H1 (cell line): Measurements from ENCODE around the gene SRCIN1. TPM values are rescaled to one million over a fixed set of nuclear protein-coding genes. Genes with fewer than 3 reads are reported as not detected.

Experiments used
- CTCF ChIA-PET: fragments of 300-600 bp; sonication (Branson Sonifier 250); formaldehyde crosslinking; loops from one replicate; lab custom pipeline; 2021; ENCODE audit not compliant: partially characterized antibody; lab: Charles Lee
- POLR2A ChIA-PET: fragments of 300-600 bp; sonication (Branson Sonifier 250); formaldehyde crosslinking; loops from one replicate; lab custom pipeline; 2021; ENCODE audit warnings: inconsistent platforms; ENCODE audit not compliant: partially characterized antibody; lab: Charles Lee
- DNase-seq, 2 experiments: peaks; one replicate each; pipeline versions ENCODE4 v3.0.0 to v3.0.0-alpha.2; 2010 to 2022; ENCODE audit warnings: low spot score in 2 of 2, low read depth in 1 of 2, mixed read lengths in 1 of 2
- FAIRE-seq: peaks from 2 replicates; lab custom pipeline; 2011; peaks lifted over from hg19 to GRCh38; lab: Jason Lieb, UNC
- H2AFZ ChIP-seq: 2 replicates; pipeline ENCODE4 v1.8.1; 2012; ENCODE audit warnings: low read length, inconsistent platforms
- H2AK5ac ChIP-seq: 2 replicates; pipeline ENCODE4 v1.6.1; 2013; ENCODE audit warnings: low read depth, low read length
- H2BK120ac ChIP-seq: replicated peaks from 2 replicates; pipeline ENCODE3; 2013; ENCODE audit warnings: low read depth, low read length, inconsistent platforms
- H2BK12ac ChIP-seq: 2 replicates; pipeline ENCODE4 v1.6.1; 2013; ENCODE audit warnings: low read depth, low read length
- H2BK15ac ChIP-seq: 2 replicates; pipeline ENCODE4 v1.6.1; 2013; ENCODE audit warnings: low read length
- H2BK20ac ChIP-seq: 2 replicates; pipeline ENCODE4 v1.6.1; 2013; ENCODE audit warnings: low read length
- H2BK5ac ChIP-seq: 2 replicates; pipeline ENCODE4 v1.6.1; 2013; ENCODE audit warnings: low read depth, low read length
- H3K14ac ChIP-seq: 2 replicates; pipeline ENCODE4 v1.6.1; 2013; ENCODE audit warnings: inconsistent platforms; ENCODE audit not compliant: insufficient read length
- H3K18ac ChIP-seq: 2 replicates; pipeline ENCODE4 v1.6.1; 2013; ENCODE audit warnings: low read length; ENCODE audit errors: extremely low read depth
- H3K23ac ChIP-seq: 2 replicates; pipeline ENCODE4 v1.6.1; 2013; ENCODE audit warnings: inconsistent platforms; ENCODE audit not compliant: insufficient read length
- H3K23me2 ChIP-seq: 2 replicates; pipeline ENCODE4 v1.6.1; 2013; ENCODE audit warnings: low read depth, low read length
- H3K27ac ChIP-seq: 2 replicates; pipeline ENCODE4 v1.6.1; 2011; ENCODE audit warnings: low read depth, low read length, inconsistent platforms
- H3K27me3 ChIP-seq, 4 experiments: replicated peaks in 1 of 4; 1 replicate in 1 of 4; 2 replicates in 3 of 4; pipeline versions ENCODE4 v1.6.1 to v1.8.1; 2011 to 2013; ENCODE audit warnings: low read length in 3 of 4, mild to moderate bottlenecking in 3 of 4, inconsistent platforms in 2 of 4, mixed read lengths in 2 of 4, moderate library complexity in 1 of 4; ENCODE audit not compliant: control insufficient read depth in 3 of 4, insufficient read depth in 3 of 4; ENCODE audit errors: extremely low read depth in 1 of 4
- H3K36me3 ChIP-seq, 4 experiments: 2 replicates each; pipeline versions ENCODE4 v1.6.1 to v1.8.1; 2011 to 2013; ENCODE audit warnings: mild to moderate bottlenecking in 4 of 4, low read length in 3 of 4, moderate library complexity in 2 of 4, control low read depth in 1 of 4, inconsistent platforms in 1 of 4; ENCODE audit not compliant: insufficient read depth in 4 of 4, control insufficient read depth in 2 of 4
- H3K4ac ChIP-seq: replicated peaks from 2 replicates; pipeline ENCODE3; 2013; ENCODE audit warnings: low read length, low read depth, mixed read lengths, inconsistent platforms; ENCODE audit not compliant: insufficient read length
- H3K4me1 ChIP-seq, 4 experiments: replicated peaks in 1 of 4; 1 replicate in 1 of 4; 2 replicates in 3 of 4; pipeline versions ENCODE4 v1.6.1 to v1.8.1; 2011 to 2013; ENCODE audit warnings: low read length in 3 of 4, inconsistent platforms in 2 of 4, mixed read lengths in 1 of 4; ENCODE audit not compliant: insufficient read depth in 4 of 4, control insufficient read depth in 3 of 4
- H3K4me2 ChIP-seq, 2 experiments: 2 replicates each; pipeline versions ENCODE4 v1.6.1 to v1.8.1; 2011 to 2013; ENCODE audit warnings: low read depth in 2 of 2, low read length in 2 of 2, control low read depth in 1 of 2, inconsistent platforms in 1 of 2, mild to moderate bottlenecking in 1 of 2; ENCODE audit not compliant: insufficient read depth in 1 of 2
- H3K4me3 ChIP-seq, 4 experiments: fragments of 200-600, 300-600 bp in 1 of 4; sonication (generic), shearing (Covaris generic), sonication (Bioruptor Twin) in 1 of 4; 2 replicates each; pipeline versions ENCODE4 v1.5.1 to v1.8.1; 2011 to 2016; ENCODE audit warnings: low read length in 4 of 4, low read depth in 3 of 4, control low read depth in 2 of 4, inconsistent platforms in 2 of 4, mild to moderate bottlenecking in 2 of 4, mixed read lengths in 1 of 4, moderate library complexity in 1 of 4; ENCODE audit not compliant: insufficient read depth in 2 of 4; ENCODE audit errors: extremely low read depth in 1 of 4
- H3K56ac ChIP-seq: replicated peaks from 2 replicates; pipeline ENCODE3; 2013; ENCODE audit warnings: low read depth, mild to moderate bottlenecking, mixed read lengths, low read length, inconsistent platforms; ENCODE audit not compliant: insufficient read length
- H3K79me1 ChIP-seq: 2 replicates; pipeline ENCODE4 v1.6.1; 2013; ENCODE audit warnings: low read depth, low read length, control low read depth
- H3K79me2 ChIP-seq, 2 experiments: 2 replicates each; pipeline versions ENCODE4 v1.6.1 to v1.8.1; 2012 to 2013; ENCODE audit warnings: low read length in 2 of 2, mild to moderate bottlenecking in 2 of 2, inconsistent platforms in 1 of 2; ENCODE audit not compliant: insufficient read depth in 2 of 2, control insufficient read depth in 1 of 2
- H3K9ac ChIP-seq, 4 experiments: replicated peaks in 1 of 4; 1 replicate in 1 of 4; 2 replicates in 3 of 4; pipeline versions ENCODE4 v1.6.1 to v1.8.1; 2011 to 2013; ENCODE audit warnings: low read depth in 3 of 4, low read length in 3 of 4, control low read depth in 2 of 4, mild to moderate bottlenecking in 2 of 4, moderate library complexity in 2 of 4, inconsistent platforms in 1 of 4; ENCODE audit errors: extremely low read depth in 1 of 4
- H3K9me3 ChIP-seq, 2 experiments: 2 replicates each; pipeline versions ENCODE4 v1.6.1 to v1.8.1; 2012 to 2013; ENCODE audit warnings: mild to moderate bottlenecking in 2 of 2, moderate library complexity in 2 of 2, control low read depth in 1 of 2, inconsistent platforms in 1 of 2, low read depth in 1 of 2, low read length in 1 of 2, mixed read lengths in 1 of 2; ENCODE audit not compliant: insufficient read depth in 2 of 2
- H4K20me1 ChIP-seq, 2 experiments: replicated peaks in 1 of 2; 2 replicates each; pipeline versions ENCODE3 to v1.8.1; 2011 to 2013; ENCODE audit warnings: inconsistent platforms in 2 of 2, low read length in 2 of 2, mild to moderate bottlenecking in 1 of 2; ENCODE audit not compliant: insufficient read depth in 2 of 2, control insufficient read depth in 1 of 2
- H4K5ac ChIP-seq: 2 replicates; pipeline ENCODE4 v1.6.1; 2013; ENCODE audit warnings: low read length, low read depth, mixed read lengths, inconsistent platforms; ENCODE audit not compliant: insufficient read length
- H4K8ac ChIP-seq: 2 replicates; pipeline ENCODE4 v1.8.0; 2013; ENCODE audit warnings: mild to moderate bottlenecking, moderate library complexity, low read length, inconsistent platforms; ENCODE audit not compliant: insufficient read depth; ENCODE audit errors: extremely low read depth
- H4K91ac ChIP-seq: replicated peaks from 2 replicates; pipeline ENCODE3; 2013; ENCODE audit warnings: low read length, mixed read lengths, inconsistent platforms; ENCODE audit not compliant: insufficient read length
- CHD2 ChIP-seq: IDR thresholded peaks from 2 replicates; pipeline ENCODE4 v1.6.1; 2012; ENCODE audit warnings: low read length, improper control_type of control experiment
- CTCF ChIP-seq, 3 experiments: IDR thresholded peaks; 1 replicate in 2 of 3; 2 replicates in 1 of 3; pipeline versions ENCODE4 v1.5.1 to v1.6.1; 2011; ENCODE audit warnings: low read length in 3 of 3, mild to moderate bottlenecking in 3 of 3, inconsistent platforms in 2 of 3, low read depth in 1 of 3, moderate library complexity in 1 of 3; ENCODE audit not compliant: insufficient read depth in 1 of 3; ENCODE audit errors: control extremely low read depth in 1 of 3
- EZH2 ChIP-seq: fragments of 200-600 bp; sonication (generic); IDR thresholded peaks from 2 replicates; pipeline ENCODE4 v1.7.1; 2012; ENCODE audit warnings: low read depth, mild to moderate bottlenecking, moderate library complexity, low read length, inconsistent platforms; ENCODE audit not compliant: severe bottlenecking
- GABPA ChIP-seq: IDR thresholded peaks from 2 replicates; pipeline ENCODE4 v1.6.1; 2011; ENCODE audit warnings: mild to moderate bottlenecking, low read length, moderate library complexity, borderline replicate concordance; ENCODE audit not compliant: insufficient read depth
- JUND ChIP-seq: IDR thresholded peaks from 2 replicates; pipeline ENCODE4 v1.6.1; 2011; ENCODE audit warnings: mild to moderate bottlenecking, improper control_type of control experiment, low read length
- NRF1 ChIP-seq: IDR thresholded peaks from 2 replicates; pipeline ENCODE4 v1.6.1; 2011; ENCODE audit warnings: mild to moderate bottlenecking, low read depth, low read length, improper control_type of control experiment
- RXRA ChIP-seq: IDR thresholded peaks from 2 replicates; pipeline ENCODE4 v1.6.1; 2011; ENCODE audit warnings: low read depth, mild to moderate bottlenecking, low read length, moderate library complexity; ENCODE audit not compliant: insufficient read depth
- SAP30 ChIP-seq: fragments of 300-600 bp; sonication (generic); IDR thresholded peaks from 2 replicates; pipeline ENCODE4 v1.7.1; 2012; ENCODE audit warnings: low read length, moderate library complexity, mild to moderate bottlenecking, inconsistent platforms; ENCODE audit not compliant: insufficient read depth, insufficient replicate concordance
- SIRT6 ChIP-seq: IDR thresholded peaks from one replicate; pipeline ENCODE4 v1.7.1; 2012; ENCODE audit warnings: low read length, inconsistent platforms
- SIX5 ChIP-seq: IDR thresholded peaks from 2 replicates; pipeline ENCODE4 v1.6.1; 2011; ENCODE audit warnings: mild to moderate bottlenecking, low read depth, low read length
- SP1 ChIP-seq: IDR thresholded peaks from 2 replicates; pipeline ENCODE4 v1.6.1; 2011; ENCODE audit warnings: low read depth, low read length
- WGBS, 2 experiments: shearing (Covaris generic) in 1 of 2; methylation state at CpG; one replicate each; pipeline versions ENCODE4 v1.1.6 to v1.1.7; 2013 to 2015; ENCODE audit warnings: low lambda C conversion rate in 2 of 2, mixed read lengths in 2 of 2, inconsistent platforms in 1 of 2, low coverage in 1 of 2, missing lambda C conversion rate in 1 of 2; ENCODE audit not compliant: insufficient replicate concordance in 2 of 2, insufficient coverage in 1 of 2, insufficient read length in 1 of 2; ENCODE audit errors: extremely low coverage in 1 of 2, missing lambda C conversion rate in 1 of 2; 5-methylcytosine and 5-hydroxymethylcytosine counted together
- polyA plus RNA-seq, 7 experiments: library from polyadenylated mRNA; depleted of rRNA in 3 of 7; stranded (reverse) in 5 of 7; unstranded in 2 of 7; fragments of >200 nt in 5 of 7; fragments of 200-250 nt in 2 of 7; gene quantifications; 1 replicate in 5 of 7; 2 replicates in 1 of 7; 4 replicates in 1 of 7; pipeline versions ENCODE4 v1.2.1 to v1.2.3, GENCODE V29; 2011 to 2013; ENCODE audit warnings: missing spikeins in 2 of 7, mixed read lengths in 2 of 7
- total RNA-seq: library from RNA; stranded (reverse); fragmentation: NEBNext Ultra II Directional; extraction: Animal tissue kit (Norgen Biotek cat#: 25700); gene quantifications from 2 replicates; pipeline ENCODE4 v1.2.1, GENCODE V29; 2021

SRCIN1 gene
- total and polyA plus RNA-seq, 2 of the 8 experiments (the other 6 are each of a cell fraction or from before 2014, with no cell fraction given) = 2.8 to 3.8 TPM

GRCh38 chr17:38568274-38568673 is 37.5 kb downstream of the SRCIN1 start:
- H3K23ac ChIP-seq = no peak overlapping the region
- H3K14ac ChIP-seq = no peak overlapping the region
- peaks cover 6 to 35% of the 10 kb centered on the region in 2 experiments for H4K20me1 ChIP-seq
- H4K91ac ChIP-seq = no peak overlapping the region
- no peak overlapping the region for H4K5ac ChIP-seq
- no peak overlapping the region for H2BK15ac ChIP-seq
- no peaks in the 10 kb centered on the region for H3K79me1 ChIP-seq
- no peaks in the 10 kb centered on the region for H3K9me3 ChIP-seq
- ChIA-PET POLR2A (interaction anchor here (1.3 kb wide), 1 partner anchor 59 kb away, joined by 3 read pairs; no protein-coding TSS in a partner anchor), CTCF (interaction anchor here (0.7 to 38.1 kb wide), 4 partner anchors 22 to 97 kb away, joined by 3 to 914 read pairs (median 184); partner anchors contain the start of gene SRCIN1)
- H2BK5ac ChIP-seq = no peak overlapping the region
- WGBS, 2 experiments = 46% methylated on average over 6 of the region's 6 CpGs; no CpG with 5 or more reads in 1 of the 2 experiments
- H3K27me3 ChIP-seq = peaks cover 33 to 93% (median 89%) of the 10 kb centered on the region in 4 experiments
- no peak overlapping the region for H2AFZ ChIP-seq
- DNase-seq (no peak), FAIRE-seq (no peak)
- no peak overlapping the region for H3K4ac ChIP-seq
- no peak overlapping the region for H2BK20ac ChIP-seq
- H3K27ac ChIP-seq = no peak overlapping the region
- H3K79me2 ChIP-seq = no peaks in the 10 kb centered on the region
- H4K8ac ChIP-seq = no peak overlapping the region
- peaks cover 16% of the 10 kb centered on the region for H3K23me2 ChIP-seq
- H3K9ac ChIP-seq = no peak overlapping the region
- H3K4me2 ChIP-seq = no peak overlapping the region
- no peak overlapping the region for H3K4me3 ChIP-seq
- H3K18ac ChIP-seq = no peak overlapping the region
- H3K56ac ChIP-seq = no peak overlapping the region
- H2AK5ac ChIP-seq = 0 out of 2 replicates have a peak overlapping the region, but pooled peaks have one; percentile 32
- no peaks in the 10 kb centered on the region for H3K36me3 ChIP-seq
- peaks cover 11 to 25% (median 21%) of the 10 kb centered on the region in 4 experiments; a peak in 6 of 7 replicates for H3K4me1 ChIP-seq
- no peak overlapping the region for H2BK12ac ChIP-seq
- no peak overlapping the region for H2BK120ac ChIP-seq
- TF ChIP-seq CHD2 (no peak), NRF1 (no peak), RXRA (no peak), GABPA (no peak), SIRT6 (no peak), EZH2 (no peak), CTCF (IDR thresholded peaks at IDR 0.05; ENCODE audit: control extremely low read depth in 1 of 3, insufficient read depth in 1 of 3, low read depth in 1 of 3, low read length in 3 of 3) (peak; percentile 43 to 85 (median 66)), SIX5 (no peak), SAP30 (no peak), JUND (no peak), SP1 (no peak)
